ENCODE results near the gene DLG1. TPM values are rescaled to one million over a fixed set of nuclear protein-coding genes. Genes with fewer than 3 reads are reported as not detected.
A peak's percentile ranks its signal among the peaks of the same experiment; 100 is the strongest.

Gene DLG1
- total RNA-seq, 1 experiment from 2014 or later = 90.2 TPM

DNA sequence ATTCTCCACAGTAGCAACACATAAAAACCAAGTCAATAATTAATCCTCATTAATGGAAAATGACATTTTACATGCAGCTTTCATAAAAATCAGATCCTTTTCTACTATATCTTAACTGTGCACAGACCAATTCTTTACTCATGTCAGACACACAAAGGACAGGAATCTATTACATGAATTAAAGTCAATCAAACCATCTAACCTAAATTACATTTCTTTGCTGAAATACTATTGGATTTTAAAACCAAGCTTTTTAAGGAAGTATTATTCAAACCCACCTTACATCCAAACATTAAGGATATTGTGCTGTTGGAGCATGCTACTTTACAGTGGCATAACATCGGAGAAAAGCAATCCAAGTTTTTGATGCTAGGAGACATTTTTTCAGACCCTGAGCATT is 72.8 kb downstream of the DLG1 start:
- Histone ChIP-seq H3K4me1 (ENCODE audit: control insufficient read depth, insufficient read depth, low read length) (peaks cover 11% of the 10 kb centered on the region), H3K9me3 (ENCODE audit: control insufficient read depth, insufficient read depth, low read depth, low read length) (no peaks in the 10 kb centered on the region), H3K27ac (ENCODE audit: low read length) (no peak overlapping the region), H3K27me3 (ENCODE audit: control insufficient read depth, insufficient read depth, low read length) (no peaks in the 10 kb centered on the region), H3K36me3 (ENCODE audit: control insufficient read depth, insufficient read depth, low read length) (no peaks in the 10 kb centered on the region), H3K4me3 (ENCODE audit: low read depth in 2 of 2, low read length in 2 of 2) (no peak overlapping the region)
- ChIA-PET CTCF (no interaction called here), POLR2A (no interaction called here)
- no peak for TF ChIP-seq SIN3A (IDR thresholded peaks at IDR 0.05; ENCODE audit: borderline replicate concordance, insufficient read depth, low read depth, low read length)
- in situ Hi-C loops (cut with HindIII; ENCODE audit: low pct_unique_long_range_greater_than_20kb, low sequenced_read_pairs) (no loop called here), intact Hi-C loops (cut with micrococcal nuclease; ENCODE audit: unreplicated experiment) (loop anchor here (10.0 kb wide), 1 partner anchor 279 kb away; no protein-coding TSS in a partner anchor)
- no peak for DNase-seq (ENCODE audit: low read depth, low spot score)
- ATAC-seq = no peak
- BruUV-seq (replicated peaks) = no TSS peak

DNA sequence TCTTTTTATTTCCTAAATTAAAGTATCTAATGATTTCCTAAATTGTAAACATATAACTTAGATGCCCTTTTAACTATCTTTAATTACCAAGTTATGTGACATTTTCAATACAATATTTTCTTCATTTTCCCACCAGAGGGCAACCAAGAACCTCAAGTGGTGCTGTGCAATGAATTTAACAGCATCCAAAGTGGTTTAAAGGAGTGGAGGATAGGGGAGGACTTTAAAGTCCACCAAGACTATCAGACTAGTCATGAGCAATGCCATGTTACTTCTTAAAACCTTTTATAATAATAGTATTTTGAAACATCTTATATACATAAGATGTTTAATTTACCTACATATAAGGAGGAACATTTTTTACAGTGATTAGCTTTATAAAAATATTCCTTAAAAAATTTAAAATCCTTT is 74.4 kb downstream of the DLG1 start:
- no peaks in the 10 kb centered on the region for H3K27me3 ChIP-seq (ENCODE audit: control insufficient read depth, insufficient read depth, low read length)
- peak; percentile 18 for DNase-seq (ENCODE audit: low read depth, low spot score)
- POLR2A ChIA-PET = interaction anchor here (0.6 kb wide), 1 partner anchor 11 kb away, joined by 3 read pairs; no protein-coding TSS in a partner anchor
- no peak overlapping the region for H3K4me3 ChIP-seq (ENCODE audit: low read depth in 2 of 2, low read length in 2 of 2)
- peaks cover 11% of the 10 kb centered on the region for H3K4me1 ChIP-seq (ENCODE audit: control insufficient read depth, insufficient read depth, low read length)
- BruUV-seq (replicated peaks) = no TSS peak
- TF ChIP-seq REST (IDR thresholded peaks at IDR 0.05; ENCODE audit: insufficient read depth in 1 of 2, low read depth in 2 of 2, low read length in 1 of 2) (no peak), SIN3A (IDR thresholded peaks at IDR 0.05; ENCODE audit: borderline replicate concordance, insufficient read depth, low read depth, low read length) (no peak)
- TF ChIP-seq, protein P1, sequence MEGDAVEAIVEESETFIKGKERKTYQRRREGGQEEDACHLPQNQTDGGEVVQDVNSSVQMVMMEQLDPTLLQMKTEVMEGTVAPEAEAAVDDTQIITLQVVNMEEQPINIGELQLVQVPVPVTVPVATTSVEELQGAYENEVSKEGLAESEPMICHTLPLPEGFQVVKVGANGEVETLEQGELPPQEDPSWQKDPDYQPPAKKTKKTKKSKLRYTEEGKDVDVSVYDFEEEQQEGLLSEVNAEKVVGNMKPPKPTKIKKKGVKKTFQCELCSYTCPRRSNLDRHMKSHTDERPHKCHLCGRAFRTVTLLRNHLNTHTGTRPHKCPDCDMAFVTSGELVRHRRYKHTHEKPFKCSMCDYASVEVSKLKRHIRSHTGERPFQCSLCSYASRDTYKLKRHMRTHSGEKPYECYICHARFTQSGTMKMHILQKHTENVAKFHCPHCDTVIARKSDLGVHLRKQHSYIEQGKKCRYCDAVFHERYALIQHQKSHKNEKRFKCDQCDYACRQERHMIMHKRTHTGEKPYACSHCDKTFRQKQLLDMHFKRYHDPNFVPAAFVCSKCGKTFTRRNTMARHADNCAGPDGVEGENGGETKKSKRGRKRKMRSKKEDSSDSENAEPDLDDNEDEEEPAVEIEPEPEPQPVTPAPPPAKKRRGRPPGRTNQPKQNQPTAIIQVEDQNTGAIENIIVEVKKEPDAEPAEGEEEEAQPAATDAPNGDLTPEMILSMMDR (IDR thresholded peaks at IDR 0.05) = peak; percentile 78; the same call in 1 of the 2 replicates
- H3K27ac ChIP-seq (ENCODE audit: low read length) = no peak overlapping the region
- ATAC-seq = peak; percentile 83
- CTCF ChIA-PET = interaction anchor here (0.6 kb wide), 1 partner anchor 375 kb away, joined by 3 read pairs; no protein-coding TSS in a partner anchor
- in situ Hi-C loops (cut with HindIII; ENCODE audit: low pct_unique_long_range_greater_than_20kb, low sequenced_read_pairs) = no loop called here
- H3K36me3 ChIP-seq (ENCODE audit: control insufficient read depth, insufficient read depth, low read length) = no peaks in the 10 kb centered on the region
- intact Hi-C loops (cut with micrococcal nuclease; ENCODE audit: unreplicated experiment) = loop anchor here (10.0 kb wide), 1 partner anchor 281 kb away; no protein-coding TSS in a partner anchor
- H3K9me3 ChIP-seq (ENCODE audit: control insufficient read depth, insufficient read depth, low read depth, low read length) = no peaks in the 10 kb centered on the region

DNA sequence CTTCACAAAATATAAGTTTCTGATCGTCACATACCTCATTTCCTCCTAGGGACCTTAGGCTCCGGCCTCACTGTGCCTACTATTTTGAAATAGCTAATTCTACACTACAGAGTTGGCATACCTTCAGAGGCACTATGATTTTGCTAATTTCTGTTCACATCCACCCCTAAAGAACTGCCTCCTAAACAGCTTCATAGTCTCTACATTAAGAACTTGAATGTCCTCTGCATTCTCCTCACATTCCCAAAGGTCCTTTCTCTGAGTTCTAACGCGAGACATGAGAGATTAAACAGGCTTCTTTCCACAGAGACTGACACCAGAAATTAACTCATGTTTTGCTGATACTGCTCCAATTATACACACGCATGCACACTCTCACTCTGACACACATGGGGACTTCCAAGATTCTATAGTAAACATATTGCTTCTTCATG is 75.5 kb downstream of the DLG1 start:
- intact Hi-C loops (cut with micrococcal nuclease; ENCODE audit: unreplicated experiment) (loop anchor here (10.0 kb wide), 1 partner anchor 282 kb away; no protein-coding TSS in a partner anchor), in situ Hi-C loops (cut with HindIII; ENCODE audit: low pct_unique_long_range_greater_than_20kb, low sequenced_read_pairs) (no loop called here)
- TF ChIP-seq REST (IDR thresholded peaks at IDR 0.05; ENCODE audit: insufficient read depth in 1 of 2, low read depth in 2 of 2, low read length in 1 of 2) = no peak
- no peak for TF ChIP-seq SIN3A (IDR thresholded peaks at IDR 0.05; ENCODE audit: borderline replicate concordance, insufficient read depth, low read depth, low read length)
- TF ChIP-seq, protein P1 (IDR thresholded peaks at IDR 0.05) = no peak
- TF ChIP-seq POLR2AphosphoS5 (IDR thresholded peaks at IDR 0.05; ENCODE audit: low read depth, low read length) = no peak
- no peak for TF ChIP-seq TCF7L2 (IDR thresholded peaks at IDR 0.05; ENCODE audit: low read depth, low read length)
- DNase-seq (ENCODE audit: low read depth, low spot score) (no peak), ATAC-seq (no peak)
- POLR2A ChIA-PET = no interaction called here
- Histone ChIP-seq H3K36me3 (ENCODE audit: control insufficient read depth, insufficient read depth, low read length) (no peaks in the 10 kb centered on the region), H3K27me3 (ENCODE audit: control insufficient read depth, insufficient read depth, low read length) (no peaks in the 10 kb centered on the region), H3K4me3 (ENCODE audit: low read depth in 2 of 2, low read length in 2 of 2) (no peak overlapping the region), H3K27ac (ENCODE audit: low read length) (no peak overlapping the region), H3K4me1 (ENCODE audit: control insufficient read depth, insufficient read depth, low read length) (peaks cover 11% of the 10 kb centered on the region), H3K9me3 (ENCODE audit: control insufficient read depth, insufficient read depth, low read depth, low read length) (no peaks in the 10 kb centered on the region)
- BruUV-seq (replicated peaks) = no TSS peak
- CTCF ChIA-PET = interaction anchor here (0.6 kb wide), 1 partner anchor 221 kb away, joined by 3 read pairs; no protein-coding TSS in a partner anchor
